GM12801 (cell line): Measurements from ENCODE around the gene CEBPA.

Experiments
- CTCF ChIP-seq: IDR thresholded peaks from one replicate; pipeline ENCODE4 v1.5.1; 2011; ENCODE audit warnings: control low read depth; ENCODE audit not compliant: insufficient read length; ENCODE audit errors: extremely low read depth

The CEBPA gene

DNA sequence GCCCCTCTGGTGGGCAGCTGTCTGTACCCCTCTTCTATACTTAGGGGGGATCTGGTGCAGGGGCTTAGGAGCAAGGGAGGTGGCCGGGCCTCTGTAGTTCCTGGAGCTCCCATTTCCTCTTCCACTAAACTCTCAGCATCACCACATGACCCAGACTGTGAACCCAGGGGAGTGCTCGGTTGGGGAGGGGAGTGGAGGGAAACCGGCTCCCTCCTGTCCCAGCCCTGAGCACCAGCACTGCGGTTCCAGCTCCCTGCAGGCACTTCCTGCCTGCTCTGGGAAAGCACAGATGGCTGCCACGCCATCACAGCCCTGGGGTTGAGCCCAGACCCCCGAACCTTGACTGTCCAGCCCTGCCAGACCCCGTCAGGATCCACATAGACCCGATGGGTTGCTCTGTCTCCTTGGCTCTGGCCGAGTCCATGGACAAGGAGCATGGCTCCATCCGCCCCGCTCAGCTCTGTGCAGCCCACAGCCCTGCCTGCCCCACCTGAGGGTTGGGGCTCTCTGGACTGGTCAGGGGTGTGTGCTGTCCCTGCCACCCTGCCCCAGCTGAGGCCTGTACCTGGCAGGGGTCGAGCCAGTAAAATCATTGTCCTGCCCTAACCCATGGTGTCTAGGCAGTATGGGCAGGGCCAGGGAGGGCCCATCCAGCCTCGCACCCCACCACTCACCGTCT is 40.7 kb downstream of the CEBPA start:
- no peak for TF ChIP-seq CTCF

DNA sequence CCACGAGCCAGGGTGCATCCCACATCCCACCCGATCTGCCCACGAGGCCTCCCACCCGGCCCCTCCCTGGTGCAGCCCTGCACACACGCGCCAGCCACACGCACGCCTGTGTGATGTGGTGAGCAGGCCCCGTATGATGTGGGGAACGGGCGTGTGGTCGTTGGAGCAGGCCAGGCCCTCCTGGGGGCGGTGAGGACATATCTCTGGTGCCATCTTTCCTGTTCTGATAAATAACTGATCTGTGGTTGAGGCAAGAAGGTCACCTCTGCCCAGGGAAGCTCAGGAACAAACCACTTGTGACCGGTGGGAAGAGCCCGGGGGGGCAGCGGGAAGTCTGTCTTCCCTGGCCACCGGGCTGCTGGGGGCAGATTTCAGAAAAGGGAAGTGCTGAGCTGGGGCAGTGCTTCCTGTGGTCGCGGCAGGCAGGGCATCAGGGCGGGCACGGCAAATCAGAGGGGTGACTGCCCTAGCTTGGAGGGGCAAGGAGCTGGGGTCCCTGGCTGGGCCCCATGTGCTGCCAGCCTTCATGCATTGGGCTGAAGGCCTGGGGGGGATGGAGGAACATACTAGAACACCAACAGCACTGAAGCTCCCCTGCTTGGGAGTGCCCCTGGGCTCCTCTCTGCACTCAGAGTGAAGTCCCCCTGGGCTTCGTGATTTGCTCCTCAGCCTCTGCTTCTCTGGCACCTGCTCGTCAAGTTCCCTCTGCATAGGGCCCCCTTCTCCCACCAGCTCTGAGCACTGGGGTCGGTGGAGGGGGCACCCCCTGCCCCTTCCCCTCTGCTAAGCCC is 41.5 kb downstream of the CEBPA start:
- no peak for TF ChIP-seq CTCF

- no peak for TF ChIP-seq CTCF
These were observed 42.8 kb downstream of the CEBPA start for GRCh38 chr19:33259539-33259938.

DNA sequence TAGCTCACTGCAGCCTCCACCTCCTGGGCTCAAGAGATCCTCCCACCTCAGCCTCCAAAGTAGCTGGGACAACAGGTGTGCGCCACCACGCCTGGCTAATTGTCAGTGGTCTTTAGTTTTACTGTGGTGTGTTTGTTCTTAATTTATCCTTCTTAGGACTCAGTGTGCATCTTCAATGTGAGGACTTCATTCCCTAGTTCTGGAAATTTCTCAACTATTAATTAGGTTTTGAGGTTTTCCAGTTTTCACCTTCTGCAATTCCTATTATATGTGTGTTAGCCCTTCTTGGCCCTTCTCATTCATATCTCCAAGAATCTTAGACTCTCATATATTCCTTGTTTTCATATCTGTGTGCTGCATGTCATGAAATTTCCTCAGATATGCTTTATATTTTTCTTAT is 44.5 kb downstream of the CEBPA start:
- TF ChIP-seq CTCF = no peak

- TF ChIP-seq CTCF = no peak
These were observed 46.1 kb downstream of the CEBPA start for GRCh38 chr19:33256261-33256660.

DNA sequence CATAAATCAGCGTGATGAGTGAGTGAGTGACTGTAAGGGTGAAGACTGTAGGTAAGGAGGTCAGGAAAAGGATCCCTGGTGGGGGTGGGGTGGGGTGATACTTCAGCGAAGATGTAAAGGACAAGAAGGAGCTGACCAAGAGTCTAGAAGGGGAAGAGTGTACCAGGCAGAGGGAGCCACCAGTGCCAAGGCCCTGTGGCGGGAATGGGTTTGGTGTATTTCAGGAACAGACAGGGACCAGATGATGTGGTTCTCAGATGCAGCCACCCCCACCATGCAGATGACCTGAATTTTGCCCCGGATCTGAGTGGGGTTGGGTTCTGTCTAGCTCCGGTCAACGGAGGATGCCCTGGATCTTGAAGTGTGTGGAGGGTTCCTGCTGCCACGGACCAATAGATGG is 46.6 kb downstream of the CEBPA start:
- no peak for TF ChIP-seq CTCF

GRCh38 chr19:33254245-33254824 is 48.0 kb downstream of the CEBPA start:
- no peak for TF ChIP-seq CTCF
